GM13977 (cell line): ENCODE data around the gene PRDM16.

Experiments
- DNase-seq: peaks from one replicate; pipeline ENCODE4 v3.0.0; 2012; ENCODE audit warnings: low spot score
- CTCF ChIP-seq: IDR thresholded peaks from 2 replicates; pipeline ENCODE4 v1.5.1; 2012; ENCODE audit warnings: mild to moderate bottlenecking, control low read depth; ENCODE audit not compliant: insufficient read depth; ENCODE audit errors: extremely low read depth, missing control alignments
- in situ Hi-C: fragments of 300-500 bp; cut with MboI; formaldehyde crosslinking; loops from one replicate; pipeline ENCODE4 v1.12.0; 2022; ENCODE audit warnings: low sequenced_read_pairs, low pct_unique_long_range_greater_than_20kb, mixed read lengths, inconsistent platforms; ENCODE audit not compliant: unreplicated experiment

Gene PRDM16

GRCh38 chr1:3427711-3428704, 359.0 kb downstream of the PRDM16 start:
- in situ Hi-C loops = loop anchor here (10.0 kb wide), 1 partner anchor 1013 kb away; the partner anchor contains the start of gene PEX10
- no peak for TF ChIP-seq CTCF
- no peak for DNase-seq

GRCh38 chr1:3428899-3429298, 359.9 kb downstream of the PRDM16 start:
- no peak for TF ChIP-seq CTCF
- in situ Hi-C loops = loop anchor here (10.0 kb wide), 1 partner anchor 1014 kb away; the partner anchor contains the start of gene PEX10
- no peak for DNase-seq

DNA sequence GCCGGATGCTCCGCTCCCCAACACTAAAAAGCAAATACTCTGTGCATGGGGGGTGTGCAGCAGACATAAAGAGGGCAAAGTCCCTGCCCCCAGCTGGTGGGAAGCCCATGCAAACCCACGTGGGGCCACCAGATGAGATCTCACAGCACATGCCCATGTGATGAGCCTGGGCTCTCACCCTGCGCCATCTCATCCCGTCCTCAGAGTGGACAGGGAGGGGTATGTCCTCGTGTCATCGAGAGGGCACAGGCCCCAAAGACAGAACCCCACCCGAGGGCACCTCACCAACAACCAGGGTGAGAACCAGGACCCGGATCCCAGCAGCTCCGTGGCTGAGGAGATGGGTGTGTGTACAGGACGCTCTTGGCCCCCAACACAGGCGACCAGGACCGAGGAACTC, 360.3 kb downstream of the PRDM16 start:
- DNase-seq = no peak
- in situ Hi-C loops = loop anchor here (10.0 kb wide), 1 partner anchor 1015 kb away; the partner anchor contains the start of gene PEX10
- no peak for TF ChIP-seq CTCF

- no peak for DNase-seq
- in situ Hi-C loops = loop anchor here (10.0 kb wide), 1 partner anchor 1015 kb away; the partner anchor contains the start of gene PEX10
- no peak for TF ChIP-seq CTCF
Observed at GRCh38 chr1:3429766-3430165, 360.8 kb downstream of the PRDM16 start.

- no peak for TF ChIP-seq CTCF
- DNase-seq = no peak
- in situ Hi-C loops = no loop called here
Observed at GRCh38 chr1:3430406-3430805, 361.4 kb downstream of the PRDM16 start.

DNA sequence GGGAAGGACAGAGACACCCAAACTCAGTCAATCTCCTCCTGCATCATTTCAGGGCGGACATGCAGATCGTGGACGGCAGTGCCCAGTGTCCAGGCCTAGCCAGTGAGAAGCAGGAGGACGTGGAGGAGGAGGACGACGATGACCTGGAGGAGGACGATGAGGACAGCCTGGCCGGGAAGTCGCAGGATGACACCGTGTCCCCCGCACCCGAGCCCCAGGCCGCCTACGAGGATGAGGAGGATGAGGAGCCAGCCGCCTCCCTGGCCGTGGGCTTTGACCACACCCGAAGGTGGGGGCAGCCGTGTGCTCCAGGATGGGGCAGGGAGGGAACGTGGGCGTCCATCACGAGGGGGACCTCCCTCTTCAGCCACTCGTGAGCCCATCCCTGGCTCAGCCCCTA, 361.8 kb downstream of the PRDM16 start:
- no peak for TF ChIP-seq CTCF
- no peak for DNase-seq
- in situ Hi-C loops = no loop called here
